Adrenal gland (tissue), 12 donors: ENCODE measurements around the gene CABYR. TPM values are rescaled to one million over a fixed set of nuclear protein-coding genes. Genes with fewer than 3 reads are reported as not detected.

Experiments used
- DNase-seq, 7 donors: peaks; one replicate each; pipeline ENCODE4 v3.0.0-alpha.2; 2019 to 2020
- H3K27ac ChIP-seq, 5 donors: fragments of 200-600 bp; sonication (generic) in 4 of 5; 1 replicate in 3 of 5; 2 replicates in 2 of 5; pipeline versions ENCODE4 v1.5.1 to v1.8.0; 2016 to 2020; ENCODE audit warnings: mild to moderate bottlenecking in 1 of 5
- H3K27me3 ChIP-seq: fragments of 200-600 bp; 2 replicates; pipeline ENCODE4 v1.8.0; 2021
- H3K36me3 ChIP-seq, 2 donors: fragments of 200-600 bp; replicated peaks in 1 of 2; 1 replicate in 1 of 2; 2 replicates in 1 of 2; pipeline versions ENCODE4 v1.5.1 to v1.8.0; 2018 to 2022
- H3K4me1 ChIP-seq, 2 donors: fragments of 200-600 bp; replicated peaks in 1 of 2; 1 replicate in 1 of 2; 2 replicates in 1 of 2; pipeline versions ENCODE4 v1.5.1 to v1.8.0; 2018 to 2021
- H3K4me3 ChIP-seq, 4 donors: fragments of 200-600 bp; sonication (generic) in 3 of 4; one replicate each; pipeline ENCODE4 v1.5.1; 2016 to 2018
- H3K9me3 ChIP-seq, 3 donors: fragments of 200-600 bp; sonication (generic) in 1 of 3; replicated peaks in 1 of 3; 1 replicate in 2 of 3; 2 replicates in 1 of 3; pipeline versions ENCODE4 v1.5.1 to v1.8.0; 2016 to 2021
- CTCF ChIP-seq, 6 experiments: fragments of 450-650 bp in 4 of 6; fragments of 200-600 bp in 2 of 6; sonication (generic) in 1 of 6; IDR thresholded peaks; 1 replicate in 5 of 6; 2 replicates in 1 of 6; pipeline versions ENCODE4 v1.5.1 to v1.8.0; 2016 to 2021; ENCODE audit warnings: antibody characterized with exemption in 6 of 6, mild to moderate bottlenecking in 2 of 6, moderate library complexity in 1 of 6
- POLR2A ChIP-seq, 2 donors: fragments of 450-650 bp; IDR thresholded peaks; one replicate each; pipeline ENCODE4 v1.6.1; 2017; ENCODE audit warnings: antibody characterized with exemption in 2 of 2, mild to moderate bottlenecking in 2 of 2, moderate library complexity in 1 of 2
- WGBS, 4 donors: extraction: QIAGEN DNeasy Blood & Tissue Kit in 2 of 4; methylation state at CpG; one replicate each; pipeline versions ENCODE4 v1.1.5 to v1.1.7; 2013 to 2017; 5-methylcytosine and 5-hydroxymethylcytosine counted together
- intact Hi-C, 2 donors: fragments of 100-400 bp; cut with DNase I; formaldehyde crosslinking; loops; one replicate each; pipeline versions ENCODE4 v1.14.1 to v1.15.0; 2022 to 2023
- polyA plus RNA-seq, 3 donors: library from polyadenylated mRNA; stranded (reverse); fragments of 200-250 nt in 2 of 3; fragments of 350-450 nt in 1 of 3; fragmentation: Illumina TruSeq in 1 of 3; extraction: RNeasy Lipid Tissue Mini Kit (QIAGEN cat#74804) in 1 of 3; gene quantifications; one replicate each; pipeline ENCODE4 v1.2.3, GENCODE V29; 2013 to 2014
- total RNA-seq, 9 donors: library from RNA; depleted of rRNA in 4 of 9; stranded (reverse); fragments of >200 nt in 4 of 9; fragments of 120-200 nt in 1 of 9; fragmentation: NEBNext Ultra II Directional in 1 of 9; extraction: Animal tissue kit (Norgen Biotek cat#: 25700) in 1 of 9; gene quantifications; one replicate each; pipeline versions ENCODE4 v1.1.0 to v1.2.4, GENCODE V29; 2013 to 2023
- donor health status: healthy with polysubstance abuse.
- donor health status: Bipolar disorder and iron deficiency.
- donor health status: DM: yes; HTN: yes; CAD: no.
- donor health status: DM: no; HTN: no; CAD: no.
- donor health status: DM: no; HTN: no; CAD: no.
- donor health status: DM: yes; HTN: yes; CAD: no.

CABYR gene
- total and polyA plus RNA-seq, 12 donors: 1.1 to 9.6 (median 3.6) TPM

GRCh38 chr18:24130494-24130893 lies 8.4 kb upstream of the CABYR start:
- Histone ChIP-seq H3K27ac (no peak overlapping the region), H3K4me3 (no peak overlapping the region), H3K27me3 (no peaks in the 10 kb centered on the region), H3K4me1 (peaks cover 0 to 15% of the 10 kb centered on the region in 2 donors), H3K9me3 (no peaks in the 10 kb centered on the region), H3K36me3 (peaks cover 0 to 11% of the 10 kb centered on the region in 2 donors)
- TF ChIP-seq CTCF (IDR thresholded peaks at IDR 0.05) (no peak), POLR2A (IDR thresholded peaks at IDR 0.05) (no peak)
- WGBS, 4 donors: 66 to 100% (median 76%) methylated on average over 2 of the region's 2 CpGs
- DNase-seq: no peak
- intact Hi-C loops: no loop called here

GRCh38 chr18:24136967-24137373 lies 1.9 kb upstream of the CABYR start:
- 82 to 90% (median 87%) methylated on average over 3 of the region's 3 CpGs for WGBS, 4 donors
- peaks cover 0 to under 1% of the 10 kb centered on the region in 2 donors for H3K36me3 ChIP-seq
- no peak overlapping the region for H3K27ac ChIP-seq
- H3K9me3 ChIP-seq: no peaks in the 10 kb centered on the region
- intact Hi-C loops: no loop called here
- DNase-seq: no peak
- no peak overlapping the region for H3K4me3 ChIP-seq
- no peaks in the 10 kb centered on the region for H3K27me3 ChIP-seq
- peaks cover 0 to 6% of the 10 kb centered on the region in 2 donors for H3K4me1 ChIP-seq
- no peak for TF ChIP-seq POLR2A (IDR thresholded peaks at IDR 0.05)
- TF ChIP-seq CTCF (IDR thresholded peaks at IDR 0.05): no peak

- intact Hi-C loops: no loop called here
- 19 to 27% (median 24%) methylated on average over 7 of the region's 7 CpGs for WGBS, 4 donors
- TF ChIP-seq CTCF (IDR thresholded peaks at IDR 0.05) (no peak), POLR2A (IDR thresholded peaks at IDR 0.05) (no peak)
- no peaks in the 10 kb centered on the region for H3K9me3 ChIP-seq
- peak overlapping the region in 4 of 5 donors; percentile 7 to 88 (median 68) for H3K27ac ChIP-seq
- no peaks in the 10 kb centered on the region for H3K36me3 ChIP-seq
- no peaks in the 10 kb centered on the region for H3K27me3 ChIP-seq
- peak overlapping the region in 2 of 4 donors; percentile 73 to 85 for H3K4me3 ChIP-seq
- DNase-seq: no peak
- H3K4me1 ChIP-seq: peaks cover 0 to 6% of the 10 kb centered on the region in 2 donors
These were observed 463 bp upstream of the CABYR start for GRCh38 chr18:24138409-24138788.

GRCh38 chr18:24140697-24141096 lies 1.8 kb downstream of the CABYR start:
- no peak for DNase-seq
- WGBS, 4 donors: 93 to 95% (median 95%) methylated on average over 2 of the region's 2 CpGs
- intact Hi-C loops: no loop called here

More at GRCh38 chr18:24140697-24141096, 1.8 kb downstream of the CABYR start:
- no peak for TF ChIP-seq CTCF (IDR thresholded peaks at IDR 0.05)
- no peak for TF ChIP-seq POLR2A (IDR thresholded peaks at IDR 0.05)
- Histone ChIP-seq H3K4me1 (peaks cover 0 to 6% of the 10 kb centered on the region in 2 donors), H3K27me3 (no peaks in the 10 kb centered on the region), H3K27ac (no peak overlapping the region), H3K36me3 (no peaks in the 10 kb centered on the region), H3K4me3 (no peak overlapping the region), H3K9me3 (no peaks in the 10 kb centered on the region)
